ENCODE data around the gene GADD45B. TPM values are rescaled to one million over a fixed set of nuclear protein-coding genes. Genes with fewer than 3 reads are reported as not detected.

GADD45B gene
- total RNA-seq, 4 donors from 2014 or later, result 230 to 440 (median 337) TPM

DNA sequence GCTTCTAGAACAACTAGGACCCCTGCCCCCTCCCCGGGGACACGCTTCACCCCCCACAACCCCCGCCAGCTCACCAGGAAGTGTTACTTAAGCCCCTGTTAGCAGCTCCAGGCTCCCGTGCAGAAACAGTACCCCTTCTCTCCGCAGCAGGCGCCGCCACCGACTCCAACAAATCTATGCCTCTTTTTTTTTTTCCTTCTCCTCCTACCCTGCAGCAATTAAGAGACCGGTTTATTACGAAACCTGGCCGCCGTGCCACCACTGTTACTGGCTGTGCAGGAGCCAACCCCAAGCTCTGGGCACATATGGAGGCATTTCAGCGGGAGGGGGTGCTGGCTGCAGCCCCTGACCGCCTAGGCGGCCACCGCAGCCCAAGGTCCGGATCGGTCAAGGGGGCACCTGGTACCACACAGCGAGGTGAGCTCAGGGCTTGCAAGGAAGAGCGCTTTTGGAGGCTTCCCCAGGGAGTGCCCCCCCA is 2.4 kb downstream of the GADD45B start:
- Histone ChIP-seq H3K4me1 (peaks cover 0 to 43% (median 18%) of the 10 kb centered on the region in 4 donors), H3K4me3 (peak overlapping the region; percentile 72 to 94 (median 83)), H3K27me3 (no peaks in the 10 kb centered on the region), H3K36me3 (peaks cover 0 to 19% (median 0%) of the 10 kb centered on the region in 3 donors), H3K27ac (peak overlapping the region; percentile 66 to 95 (median 90)), H3K9me3 (peaks cover 0 to 6% (median 0%) of the 10 kb centered on the region in 4 donors)
- DNase-seq (ENCODE audit: low spot score in 2 of 2), result peak; percentile 62 to 65
- TF ChIP-seq POLR2A (IDR thresholded peaks at IDR 0.05) (no peak), EP300 (IDR thresholded peaks at IDR 0.05) (peak in 1 of 2 donors; percentile 82)
- TF ChIP-seq, protein P1, sequence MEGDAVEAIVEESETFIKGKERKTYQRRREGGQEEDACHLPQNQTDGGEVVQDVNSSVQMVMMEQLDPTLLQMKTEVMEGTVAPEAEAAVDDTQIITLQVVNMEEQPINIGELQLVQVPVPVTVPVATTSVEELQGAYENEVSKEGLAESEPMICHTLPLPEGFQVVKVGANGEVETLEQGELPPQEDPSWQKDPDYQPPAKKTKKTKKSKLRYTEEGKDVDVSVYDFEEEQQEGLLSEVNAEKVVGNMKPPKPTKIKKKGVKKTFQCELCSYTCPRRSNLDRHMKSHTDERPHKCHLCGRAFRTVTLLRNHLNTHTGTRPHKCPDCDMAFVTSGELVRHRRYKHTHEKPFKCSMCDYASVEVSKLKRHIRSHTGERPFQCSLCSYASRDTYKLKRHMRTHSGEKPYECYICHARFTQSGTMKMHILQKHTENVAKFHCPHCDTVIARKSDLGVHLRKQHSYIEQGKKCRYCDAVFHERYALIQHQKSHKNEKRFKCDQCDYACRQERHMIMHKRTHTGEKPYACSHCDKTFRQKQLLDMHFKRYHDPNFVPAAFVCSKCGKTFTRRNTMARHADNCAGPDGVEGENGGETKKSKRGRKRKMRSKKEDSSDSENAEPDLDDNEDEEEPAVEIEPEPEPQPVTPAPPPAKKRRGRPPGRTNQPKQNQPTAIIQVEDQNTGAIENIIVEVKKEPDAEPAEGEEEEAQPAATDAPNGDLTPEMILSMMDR (IDR thresholded peaks at IDR 0.05), result peak in 4 of 5 experiments; percentile 14 to 48 (median 36)
- WGBS, 2 donors, result 2 to 11% methylated on average over 20 of the region's 20 CpGs

DNA sequence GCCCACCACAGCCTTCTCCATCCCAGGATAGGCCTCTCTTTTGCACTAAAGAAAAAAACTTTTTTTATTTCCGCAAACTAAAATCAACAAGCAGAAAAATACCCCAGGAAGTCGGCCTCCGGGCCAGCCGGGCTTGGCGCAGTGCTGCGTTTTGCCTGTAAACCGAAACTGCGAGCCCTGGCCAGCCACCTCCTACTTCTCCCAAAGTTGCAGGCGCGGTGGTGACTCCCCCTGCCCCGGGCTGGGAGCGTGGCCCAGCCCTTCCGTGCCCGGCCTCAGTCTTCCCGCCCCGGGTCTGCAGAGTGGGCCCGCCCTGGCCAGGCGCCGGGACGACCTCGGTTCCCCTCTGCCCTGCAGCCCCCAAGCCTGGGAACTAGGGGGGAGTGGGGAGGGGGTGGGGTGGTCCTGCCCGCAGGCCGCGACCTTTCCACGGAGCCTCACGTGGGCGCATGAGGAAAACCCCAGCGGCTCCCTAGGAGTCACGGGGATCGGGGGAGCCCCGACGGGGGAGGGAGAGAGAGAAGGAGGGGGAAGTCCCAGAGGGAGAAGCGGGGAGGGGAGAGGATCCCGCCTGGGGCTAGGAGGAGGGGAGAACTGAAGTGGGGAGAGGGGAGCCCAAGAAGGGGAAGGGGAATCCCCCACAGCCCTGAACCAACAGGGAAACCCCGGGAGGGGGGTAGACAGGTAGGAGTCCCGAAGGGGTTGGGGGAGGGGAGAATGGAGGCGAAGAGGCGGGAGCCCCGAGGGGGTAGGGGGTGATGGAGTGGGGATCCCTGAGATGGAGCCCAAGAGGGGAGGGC is 3.0 kb downstream of the GADD45B start:
- no peak for TF ChIP-seq POLR2A (IDR thresholded peaks at IDR 0.05)
- TF ChIP-seq EP300 (IDR thresholded peaks at IDR 0.05), result peak in 1 of 2 donors; percentile 65
- H3K4me3 ChIP-seq, result peak overlapping the region; percentile 72 to 94 (median 83)
- 4 to 5% methylated on average over 34 to 39 of the region's 39 CpGs for WGBS, 2 donors
- peaks cover 0 to 19% (median 0%) of the 10 kb centered on the region in 3 donors for H3K36me3 ChIP-seq
- H3K27me3 ChIP-seq, result no peaks in the 10 kb centered on the region
- H3K4me1 ChIP-seq, result peaks cover 0 to 43% (median 18%) of the 10 kb centered on the region in 4 donors
- peaks cover 0 to 11% (median 0%) of the 10 kb centered on the region in 4 donors for H3K9me3 ChIP-seq
- DNase-seq (ENCODE audit: low spot score in 2 of 2), result peak; percentile 53 to 69
- H3K27ac ChIP-seq, result peak overlapping the region; percentile 66 to 95 (median 90)

DNA sequence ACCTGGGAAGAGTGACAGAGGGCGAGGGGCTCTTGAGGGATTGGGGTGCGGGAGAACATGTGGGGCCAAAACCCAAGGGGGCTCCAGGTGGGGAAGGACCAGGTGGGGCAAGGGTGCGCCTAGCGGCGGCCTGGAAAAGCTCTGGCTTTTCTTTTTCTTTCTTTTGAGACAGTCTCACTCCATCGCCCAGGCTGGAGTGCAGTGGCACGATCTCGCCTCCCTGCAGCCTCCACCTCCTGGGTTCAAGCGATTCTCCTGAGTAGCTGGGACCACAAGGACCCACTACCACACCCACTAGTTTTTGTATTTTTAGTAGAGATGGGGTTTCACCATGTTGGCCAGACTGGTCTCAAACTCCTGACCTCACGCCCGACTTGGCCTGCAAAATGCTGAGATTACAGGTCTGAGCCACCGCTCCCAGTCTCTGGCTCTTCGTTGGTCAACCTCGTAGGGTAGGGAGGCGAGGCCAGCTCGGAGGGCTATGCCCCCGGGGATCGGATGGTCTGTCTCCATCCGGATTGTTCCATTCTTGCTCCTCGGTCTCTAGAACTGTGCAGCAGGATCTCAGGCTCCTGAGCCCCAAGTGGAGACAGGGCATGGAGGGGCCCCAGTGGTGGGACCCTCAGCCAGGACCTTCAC is 3.7 kb downstream of the GADD45B start:
- Histone ChIP-seq H3K4me3 (peak overlapping the region in 2 of 4 donors; percentile 80 to 94), H3K9me3 (peaks cover 0 to 11% (median 0%) of the 10 kb centered on the region in 4 donors), H3K4me1 (peaks cover 0 to 37% (median 16%) of the 10 kb centered on the region in 4 donors), H3K36me3 (peaks cover 0 to 19% (median 0%) of the 10 kb centered on the region in 3 donors), H3K27me3 (no peaks in the 10 kb centered on the region), H3K27ac (peak overlapping the region in 3 of 4 donors; percentile 90 to 95 (median 90))
- DNase-seq (ENCODE audit: low spot score in 2 of 2), result no peak
- TF ChIP-seq, protein P1 (IDR thresholded peaks at IDR 0.05), result no peak
- no peak for TF ChIP-seq POLR2A (IDR thresholded peaks at IDR 0.05)
- TF ChIP-seq EP300 (IDR thresholded peaks at IDR 0.05), result no peak
- WGBS, 2 donors, result 73 to 74% methylated on average over 20 of the region's 20 CpGs

DNA sequence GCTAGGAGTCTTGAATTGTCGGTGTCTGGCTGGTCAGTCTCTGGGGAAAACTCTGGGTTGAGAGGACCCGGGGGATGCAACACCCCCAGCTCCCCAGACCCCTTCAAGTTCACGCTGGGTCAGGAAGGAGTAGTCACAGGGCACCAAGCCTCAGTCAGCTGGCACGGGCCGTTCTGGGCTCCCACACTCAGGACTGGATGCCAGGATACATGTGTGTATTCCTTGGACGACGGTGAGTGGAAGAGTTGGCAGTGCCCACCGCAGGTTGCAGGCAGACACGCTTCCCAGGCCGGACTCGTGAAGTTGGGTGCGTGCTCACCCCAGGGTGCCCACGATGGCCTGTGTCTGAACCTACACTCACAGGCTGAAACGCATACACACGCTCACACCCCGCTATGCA is 5.5 kb downstream of the GADD45B start:
- Histone ChIP-seq H3K4me3 (no peak overlapping the region), H3K36me3 (peaks cover 0 to 19% (median 0%) of the 10 kb centered on the region in 3 donors), H3K27me3 (no peaks in the 10 kb centered on the region), H3K4me1 (peaks cover 0 to 28% (median 7%) of the 10 kb centered on the region in 4 donors), H3K9me3 (peaks cover 0 to 11% (median 0%) of the 10 kb centered on the region in 4 donors), H3K27ac (no peak overlapping the region)
- TF ChIP-seq EP300 (IDR thresholded peaks at IDR 0.05), result no peak
- TF ChIP-seq, protein P1 (IDR thresholded peaks at IDR 0.05), result no peak
- TF ChIP-seq POLR2A (IDR thresholded peaks at IDR 0.05), result no peak
- 92 to 93% methylated on average over 11 to 16 of the region's 16 CpGs for WGBS, 2 donors
- no peak for DNase-seq (ENCODE audit: low spot score in 2 of 2)

DNA sequence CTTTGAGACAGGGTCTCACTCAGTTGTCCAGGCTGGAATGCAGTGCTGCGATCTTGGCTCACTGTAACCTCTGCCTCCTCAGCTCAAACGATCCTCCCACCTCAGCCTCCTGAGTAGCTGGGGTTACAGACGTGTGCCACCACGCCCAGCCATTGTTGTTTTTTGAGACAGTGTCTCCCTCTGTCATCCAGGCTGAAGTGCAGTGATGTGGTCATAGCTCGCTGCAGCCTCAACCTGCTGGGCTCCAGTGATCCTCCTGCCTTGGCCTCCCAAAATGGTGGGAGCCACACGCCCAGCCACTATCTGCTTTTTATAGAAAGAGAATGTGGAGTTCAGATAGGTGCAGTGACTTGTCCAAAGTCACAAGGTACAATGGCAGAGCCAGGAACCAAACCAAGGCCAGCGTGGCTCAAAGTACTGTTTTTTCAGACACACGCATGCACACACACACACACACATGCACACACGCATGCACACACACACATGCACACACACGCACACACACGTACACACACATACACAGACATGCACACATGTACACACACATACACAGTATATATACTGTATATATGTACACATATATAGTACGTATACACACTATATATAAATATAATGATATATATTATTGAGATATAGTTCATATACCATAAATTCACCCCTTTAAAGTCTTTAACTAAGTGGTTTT is 6.6 kb downstream of the GADD45B start:
- TF ChIP-seq, protein P1 (IDR thresholded peaks at IDR 0.05), result no peak
- TF ChIP-seq EP300 (IDR thresholded peaks at IDR 0.05), result no peak
- no peak for TF ChIP-seq POLR2A (IDR thresholded peaks at IDR 0.05)
- DNase-seq (ENCODE audit: low spot score in 2 of 2), result no peak
- Histone ChIP-seq H3K36me3 (peaks cover 0 to 10% (median 0%) of the 10 kb centered on the region in 3 donors), H3K27me3 (no peaks in the 10 kb centered on the region), H3K9me3 (peaks cover 0 to 11% (median 0%) of the 10 kb centered on the region in 4 donors), H3K27ac (no peak overlapping the region), H3K4me1 (peaks cover 0 to 22% (median 7%) of the 10 kb centered on the region in 4 donors), H3K4me3 (no peak overlapping the region)
- 69 to 84% methylated on average over 12 of the region's 12 CpGs for WGBS, 2 donors

Measured in tibial nerve (tissue), 4 donors.